ENCODE results near the gene LINS1.

LINS1 gene

GRCh38 chr15:100631831-100632230 lies 29.8 kb upstream of the LINS1 start:
- no CpG with 5 or more reads among the region's 10 CpGs for WGBS (ENCODE audit: insufficient coverage, insufficient read length)
- no peak overlapping the region for H3K4me3 ChIP-seq (ENCODE audit: low read length)
- H3K27me3 ChIP-seq (ENCODE audit: control insufficient read depth, insufficient read depth, low read length) = no peaks in the 10 kb centered on the region
- no peaks in the 10 kb centered on the region for H3K9me3 ChIP-seq (ENCODE audit: control insufficient read depth, insufficient read depth, low read length)
- DNase-seq (ENCODE audit: low read depth, low spot score) = no peak
- 0 out of 2 replicates have a peak, but pooled peaks cover 2% of the 10 kb centered on the region for H3K4me1 ChIP-seq (ENCODE audit: control insufficient read depth, insufficient read depth, low read length)
- H3K36me3 ChIP-seq (ENCODE audit: control insufficient read depth, insufficient read depth, low read length) = no peaks in the 10 kb centered on the region
- no peak overlapping the region for H3K27ac ChIP-seq (ENCODE audit: low read length)

DNA sequence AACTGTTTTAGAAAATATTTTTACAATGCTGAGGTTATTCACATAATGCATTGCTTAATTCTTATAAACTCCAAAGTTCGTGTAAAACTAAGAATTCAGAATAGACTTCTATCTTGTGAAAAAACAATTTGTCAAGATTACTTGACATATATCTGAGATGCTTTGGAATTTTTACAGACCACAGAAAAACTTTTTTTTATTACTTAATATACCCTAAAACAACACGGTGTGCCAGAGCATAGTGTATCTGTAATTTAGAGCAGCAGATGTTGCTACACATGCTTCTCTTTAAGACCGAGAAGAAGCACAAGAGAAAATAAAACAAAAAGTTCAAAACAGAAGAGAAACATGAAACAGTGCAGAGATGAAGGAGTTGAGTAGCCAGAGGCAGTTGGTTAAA lies 26.8 kb upstream of the LINS1 start:
- Histone ChIP-seq H3K4me1 (ENCODE audit: control insufficient read depth, insufficient read depth, low read length) (no peaks in the 10 kb centered on the region), H3K4me3 (ENCODE audit: low read length) (no peak overlapping the region), H3K27me3 (ENCODE audit: control insufficient read depth, insufficient read depth, low read length) (no peaks in the 10 kb centered on the region), H3K9me3 (ENCODE audit: control insufficient read depth, insufficient read depth, low read length) (no peaks in the 10 kb centered on the region), H3K36me3 (ENCODE audit: control insufficient read depth, insufficient read depth, low read length) (no peaks in the 10 kb centered on the region), H3K27ac (ENCODE audit: low read length) (no peak overlapping the region)
- no CpG with 5 or more reads among the region's 3 CpGs for WGBS (ENCODE audit: insufficient coverage, insufficient read length)
- no peak for DNase-seq (ENCODE audit: low read depth, low spot score)

GRCh38 chr15:100627789-100628395 lies 25.9 kb upstream of the LINS1 start:
- peak; percentile 47 for DNase-seq (ENCODE audit: low read depth, low spot score)
- Histone ChIP-seq H3K27me3 (ENCODE audit: control insufficient read depth, insufficient read depth, low read length) (no peaks in the 10 kb centered on the region), H3K4me1 (ENCODE audit: control insufficient read depth, insufficient read depth, low read length) (no peaks in the 10 kb centered on the region), H3K36me3 (ENCODE audit: control insufficient read depth, insufficient read depth, low read length) (no peaks in the 10 kb centered on the region), H3K27ac (ENCODE audit: low read length) (no peak overlapping the region), H3K9me3 (ENCODE audit: control insufficient read depth, insufficient read depth, low read length) (no peaks in the 10 kb centered on the region), H3K4me3 (ENCODE audit: low read length) (no peak overlapping the region)
- WGBS (ENCODE audit: insufficient coverage, insufficient read length) = no CpG with 5 or more reads among the region's 6 CpGs

DNA sequence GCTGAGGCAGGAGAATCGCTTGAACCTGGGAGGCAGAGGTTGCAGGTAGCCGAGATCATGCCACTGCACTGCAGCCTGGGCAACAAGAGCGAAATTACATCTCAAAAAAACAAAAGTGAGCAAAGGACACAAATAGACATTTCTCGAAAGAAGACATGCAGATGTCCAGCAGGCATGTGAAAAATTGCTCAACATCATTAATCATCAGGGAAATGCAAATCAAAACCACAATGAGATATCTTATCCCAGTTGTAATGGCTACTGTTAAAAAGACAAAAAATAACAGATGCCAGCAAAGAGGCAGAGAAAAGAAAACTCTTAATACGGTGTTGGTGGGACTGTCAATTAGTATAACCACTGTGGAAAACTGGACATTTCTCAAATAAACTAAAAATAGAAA lies 21.3 kb upstream of the LINS1 start:
- Histone ChIP-seq H3K36me3 (ENCODE audit: control insufficient read depth, insufficient read depth, low read length) (no peaks in the 10 kb centered on the region), H3K4me3 (ENCODE audit: low read length) (no peak overlapping the region), H3K27ac (ENCODE audit: low read length) (no peak overlapping the region), H3K9me3 (ENCODE audit: control insufficient read depth, insufficient read depth, low read length) (no peaks in the 10 kb centered on the region), H3K4me1 (ENCODE audit: control insufficient read depth, insufficient read depth, low read length) (no peaks in the 10 kb centered on the region), H3K27me3 (ENCODE audit: control insufficient read depth, insufficient read depth, low read length) (no peaks in the 10 kb centered on the region)
- no peak for DNase-seq (ENCODE audit: low read depth, low spot score)
- no CpG with 5 or more reads among the region's 5 CpGs for WGBS (ENCODE audit: insufficient coverage, insufficient read length)

DNA sequence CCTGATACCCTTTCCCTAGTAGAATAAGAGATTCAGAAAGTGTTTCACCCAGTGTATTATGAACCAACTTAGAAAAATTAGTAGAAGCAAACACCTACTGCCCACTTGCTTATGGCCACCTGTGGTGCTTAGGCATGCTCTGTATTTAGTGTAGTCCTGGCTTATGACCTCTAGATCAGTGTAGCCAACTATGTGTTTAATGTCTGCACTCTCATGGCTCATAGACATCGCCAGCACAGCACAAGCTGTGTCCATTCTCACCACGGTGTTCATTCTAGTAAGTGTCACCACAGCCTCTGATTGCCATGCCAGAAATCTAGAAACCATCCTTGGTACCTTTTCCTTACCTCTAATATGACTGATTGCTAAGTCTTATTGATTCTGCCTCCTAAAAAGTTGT lies 14.7 kb upstream of the LINS1 start:
- WGBS (ENCODE audit: insufficient coverage, insufficient read length) = no CpG with 5 or more reads among the region's 2 CpGs
- H3K4me3 ChIP-seq (ENCODE audit: low read length) = no peak overlapping the region
- DNase-seq (ENCODE audit: low read depth, low spot score) = no peak
- no peak overlapping the region for H3K27ac ChIP-seq (ENCODE audit: low read length)
- no peaks in the 10 kb centered on the region for H3K27me3 ChIP-seq (ENCODE audit: control insufficient read depth, insufficient read depth, low read length)
- no peaks in the 10 kb centered on the region for H3K9me3 ChIP-seq (ENCODE audit: control insufficient read depth, insufficient read depth, low read length)
- H3K36me3 ChIP-seq (ENCODE audit: control insufficient read depth, insufficient read depth, low read length) = peaks cover 4% of the 10 kb centered on the region; the same call in 1 of the 2 replicates
- H3K4me1 ChIP-seq (ENCODE audit: control insufficient read depth, insufficient read depth, low read length) = no peaks in the 10 kb centered on the region

GRCh38 chr15:100615801-100616200 lies 13.8 kb upstream of the LINS1 start:
- no peak overlapping the region for H3K27ac ChIP-seq (ENCODE audit: low read length)
- no CpG with 5 or more reads among the region's 5 CpGs for WGBS (ENCODE audit: insufficient coverage, insufficient read length)
- H3K36me3 ChIP-seq (ENCODE audit: control insufficient read depth, insufficient read depth, low read length) = peaks cover 6% of the 10 kb centered on the region; the same call in 1 of the 2 replicates

GRCh38 chr15:100614918-100615317 lies 12.9 kb upstream of the LINS1 start:
- WGBS (ENCODE audit: insufficient coverage, insufficient read length) = no CpG with 5 or more reads among the region's 4 CpGs
- Histone ChIP-seq H3K27me3 (ENCODE audit: control insufficient read depth, insufficient read depth, low read length) (no peaks in the 10 kb centered on the region), H3K36me3 (ENCODE audit: control insufficient read depth, insufficient read depth, low read length) (peaks cover 6% of the 10 kb centered on the region; the same call in 1 of the 2 replicates)

More at GRCh38 chr15:100615801-100616200, 13.8 kb upstream of the LINS1 start:
- Histone ChIP-seq H3K4me1 (ENCODE audit: control insufficient read depth, insufficient read depth, low read length) (no peaks in the 10 kb centered on the region), H3K9me3 (ENCODE audit: control insufficient read depth, insufficient read depth, low read length) (no peaks in the 10 kb centered on the region), H3K4me3 (ENCODE audit: low read length) (no peak overlapping the region), H3K27me3 (ENCODE audit: control insufficient read depth, insufficient read depth, low read length) (no peaks in the 10 kb centered on the region)
- DNase-seq (ENCODE audit: low read depth, low spot score) = no peak

GRCh38 chr15:100614336-100614735 lies 12.4 kb upstream of the LINS1 start:
- no peak overlapping the region for H3K4me3 ChIP-seq (ENCODE audit: low read length)
- no peak for DNase-seq (ENCODE audit: low read depth, low spot score)
- no peaks in the 10 kb centered on the region for H3K27me3 ChIP-seq (ENCODE audit: control insufficient read depth, insufficient read depth, low read length)
- H3K36me3 ChIP-seq (ENCODE audit: control insufficient read depth, insufficient read depth, low read length) = peaks cover 6% of the 10 kb centered on the region; the same call in 1 of the 2 replicates
- no CpG with 5 or more reads among the region's 2 CpGs for WGBS (ENCODE audit: insufficient coverage, insufficient read length)
- no peaks in the 10 kb centered on the region for H3K9me3 ChIP-seq (ENCODE audit: control insufficient read depth, insufficient read depth, low read length)
- no peaks in the 10 kb centered on the region for H3K4me1 ChIP-seq (ENCODE audit: control insufficient read depth, insufficient read depth, low read length)
- no peak overlapping the region for H3K27ac ChIP-seq (ENCODE audit: low read length)

More at GRCh38 chr15:100614918-100615317, 12.9 kb upstream of the LINS1 start:
- Histone ChIP-seq H3K4me3 (ENCODE audit: low read length) (no peak overlapping the region), H3K27ac (ENCODE audit: low read length) (no peak overlapping the region), H3K9me3 (ENCODE audit: control insufficient read depth, insufficient read depth, low read length) (no peaks in the 10 kb centered on the region), H3K4me1 (ENCODE audit: control insufficient read depth, insufficient read depth, low read length) (no peaks in the 10 kb centered on the region)
- no peak for DNase-seq (ENCODE audit: low read depth, low spot score)

DNA sequence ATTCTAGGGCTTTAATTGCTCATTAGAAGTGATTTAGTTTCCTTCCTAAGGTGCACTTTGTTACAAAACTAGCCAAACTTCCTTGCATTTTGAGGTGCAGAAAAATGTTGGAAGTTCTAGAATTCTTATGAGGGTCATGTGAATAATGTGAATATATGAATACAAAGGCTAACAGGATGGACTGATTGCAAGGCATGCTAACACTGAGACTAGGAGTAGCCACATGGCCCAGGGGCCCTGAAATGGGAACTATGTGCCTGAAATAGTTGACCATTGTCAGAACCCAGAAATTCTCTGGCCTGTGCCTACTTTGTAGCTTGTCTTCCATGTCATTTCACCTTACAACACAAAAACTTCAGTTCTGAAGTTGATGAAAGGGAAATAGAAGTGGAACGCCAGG lies 11.2 kb upstream of the LINS1 start:
- Histone ChIP-seq H3K4me1 (ENCODE audit: control insufficient read depth, insufficient read depth, low read length) (no peaks in the 10 kb centered on the region), H3K27me3 (ENCODE audit: control insufficient read depth, insufficient read depth, low read length) (no peaks in the 10 kb centered on the region), H3K27ac (ENCODE audit: low read length) (no peak overlapping the region), H3K9me3 (ENCODE audit: control insufficient read depth, insufficient read depth, low read length) (no peaks in the 10 kb centered on the region), H3K36me3 (ENCODE audit: control insufficient read depth, insufficient read depth, low read length) (peaks cover 6% of the 10 kb centered on the region; the same call in 1 of the 2 replicates), H3K4me3 (ENCODE audit: low read length) (no peak overlapping the region)
- no peak for DNase-seq (ENCODE audit: low read depth, low spot score)
- no CpG with 5 or more reads among the region's 1 CpG for WGBS (ENCODE audit: insufficient coverage, insufficient read length)

- H3K27ac ChIP-seq (ENCODE audit: low read length) = no peak overlapping the region
- H3K36me3 ChIP-seq (ENCODE audit: control insufficient read depth, insufficient read depth, low read length) = peaks cover 6% of the 10 kb centered on the region; the same call in 1 of the 2 replicates
- no peaks in the 10 kb centered on the region for H3K9me3 ChIP-seq (ENCODE audit: control insufficient read depth, insufficient read depth, low read length)
- no CpG with 5 or more reads among the region's 2 CpGs for WGBS (ENCODE audit: insufficient coverage, insufficient read length)
- no peak overlapping the region for H3K4me3 ChIP-seq (ENCODE audit: low read length)
- no peaks in the 10 kb centered on the region for H3K27me3 ChIP-seq (ENCODE audit: control insufficient read depth, insufficient read depth, low read length)
- no peaks in the 10 kb centered on the region for H3K4me1 ChIP-seq (ENCODE audit: control insufficient read depth, insufficient read depth, low read length)
- no peak for DNase-seq (ENCODE audit: low read depth, low spot score)
Measured at GRCh38 chr15:100612539-100612938, 10.6 kb upstream of the LINS1 start.

GRCh38 chr15:100602823-100603393 lies 924 bp upstream of the LINS1 start:
- no peak for DNase-seq (ENCODE audit: low read depth, low spot score)
- no CpG with 5 or more reads among the region's 16 CpGs for WGBS (ENCODE audit: insufficient coverage, insufficient read length)
- H3K27ac ChIP-seq (ENCODE audit: low read length) = no peak overlapping the region
- no peaks in the 10 kb centered on the region; the same call in 1 of the 2 replicates for H3K4me1 ChIP-seq (ENCODE audit: control insufficient read depth, insufficient read depth, low read length)
- no peaks in the 10 kb centered on the region for H3K36me3 ChIP-seq (ENCODE audit: control insufficient read depth, insufficient read depth, low read length)
- no peaks in the 10 kb centered on the region for H3K27me3 ChIP-seq (ENCODE audit: control insufficient read depth, insufficient read depth, low read length)
- no peaks in the 10 kb centered on the region for H3K9me3 ChIP-seq (ENCODE audit: control insufficient read depth, insufficient read depth, low read length)
- peak overlapping the region; percentile 96 for H3K4me3 ChIP-seq (ENCODE audit: low read length)
